ENCODE data around the gene LSS.

The LSS gene

GRCh38 chr21:46217511-46218196, 10.9 kb downstream of the LSS start:
- FAIRE-seq, result no peak

GRCh38 chr21:46216132-46216747, 12.3 kb downstream of the LSS start:
- FAIRE-seq, result no peak

GRCh38 chr21:46215436-46216131, 13.0 kb downstream of the LSS start:
- no peak for FAIRE-seq

GRCh38 chr21:46214478-46215340, 13.9 kb downstream of the LSS start:
- no peak for FAIRE-seq

GRCh38 chr21:46213620-46214286, 14.8 kb downstream of the LSS start:
- no peak for FAIRE-seq

- no peak for FAIRE-seq
Observed at GRCh38 chr21:46212721-46213484, 15.7 kb downstream of the LSS start.

- no peak for FAIRE-seq
Observed at GRCh38 chr21:46211786-46212720, 16.5 kb downstream of the LSS start.

GRCh38 chr21:46211376-46211775, 17.2 kb downstream of the LSS start:
- no peak for FAIRE-seq

GRCh38 chr21:46210378-46211136, 18.0 kb downstream of the LSS start:
- no peak for FAIRE-seq

GRCh38 chr21:46208761-46209721, 19.5 kb downstream of the LSS start:
- no peak for FAIRE-seq

GRCh38 chr21:46207920-46208591, 20.5 kb downstream of the LSS start:
- no peak for FAIRE-seq

- FAIRE-seq, result no peak
Observed at GRCh38 chr21:46207006-46207919, 21.3 kb downstream of the LSS start.

GRCh38 chr21:46206163-46207005, 22.2 kb downstream of the LSS start:
- FAIRE-seq, result no peak

GRCh38 chr21:46205766-46206162, 22.8 kb downstream of the LSS start:
- FAIRE-seq, result no peak

GRCh38 chr21:46205166-46205565, 23.4 kb downstream of the LSS start:
- FAIRE-seq, result no peak

GRCh38 chr21:46203203-46203600, 25.4 kb downstream of the LSS start:
- no peak for FAIRE-seq

Data from G401.6 (cell line).